K562 (cell line): ENCODE results near the gene BLTP2. TPM values are rescaled to one million over a fixed set of nuclear protein-coding genes. Genes with fewer than 3 reads are reported as not detected.

Source experiments
- BCL6 ChIP-seq: fragments of 250-450 bp; sonication (Bioruptor Pico); IDR thresholded peaks from 2 replicates; pipeline ENCODE4 v1.4.0; 2020
- C11orf30 ChIP-seq: fragments of 450-650 bp; IDR thresholded peaks from 2 replicates; pipeline ENCODE4 v1.6.1; 2016; ENCODE audit warnings: low read depth, mild to moderate bottlenecking
- GABPA ChIP-seq: fragments of 200-800 bp; sonication (Bioruptor generic); conservative IDR thresholded peaks from 2 replicates; pipeline ENCODE4 v1.6.1; 2016; ENCODE audit warnings: low read depth, missing genetic modification characterization, missing compliant biosample characterization
- HDAC2 ChIP-seq: fragments of 450-650 bp; IDR thresholded peaks from 2 replicates; pipeline ENCODE4 v1.6.1; 2016; ENCODE audit warnings: mild to moderate bottlenecking
- L3MBTL2 ChIP-seq: fragments of 450-650 bp; IDR thresholded peaks from 2 replicates; pipeline ENCODE4 v1.6.1; 2016; ENCODE audit warnings: mild to moderate bottlenecking, moderate library complexity
- LCOR ChIP-seq: sonication (generic); formaldehyde crosslinking; IDR thresholded peaks from 2 replicates; pipeline ENCODE4 v1.8.0; 2022; ENCODE audit warnings: mild to moderate bottlenecking, missing genetic modification reagents
- NCOA1 ChIP-seq: fragments of 450-650 bp; IDR thresholded peaks from 2 replicates; pipeline ENCODE4 v1.6.1; 2016; ENCODE audit warnings: low read depth
- NR1H2 ChIP-seq: sonication (generic); formaldehyde crosslinking; IDR thresholded peaks from 2 replicates; pipeline ENCODE4 v1.4.0; 2020; ENCODE audit warnings: mild to moderate bottlenecking, missing genetic modification reagents
- NR2C2 ChIP-seq, 2 experiments: fragments of 200-800 bp in 1 of 2; sonication (Bioruptor generic) in 1 of 2; sonication (generic) in 1 of 2; formaldehyde crosslinking in 1 of 2; IDR thresholded peaks; 2 replicates each; pipeline versions ENCODE4 v1.6.1 to v1.8.0; 2016 to 2022; ENCODE audit warnings: mild to moderate bottlenecking in 1 of 2, missing compliant biosample characterization in 1 of 2, missing genetic modification characterization in 1 of 2, missing genetic modification reagents in 1 of 2
- POLR2A ChIP-seq: fragments of 450-650 bp; conservative IDR thresholded peaks from 2 replicates; pipeline ENCODE4 v1.6.1; 2016
- RBM14 ChIP-seq: fragments of 200-400 bp; formaldehyde crosslinking; IDR thresholded peaks from 2 replicates; pipeline ENCODE4 v1.6.1; 2018; ENCODE audit warnings: low read depth, mild to moderate bottlenecking, low read length, moderate library complexity, borderline replicate concordance; ENCODE audit not compliant: insufficient read depth
- RBM15 ChIP-seq: fragments of 200-400 bp; formaldehyde crosslinking; IDR thresholded peaks from 2 replicates; pipeline ENCODE4 v1.6.1; 2018; ENCODE audit warnings: mild to moderate bottlenecking, low read length, moderate library complexity; ENCODE audit not compliant: insufficient read depth
- SAP30 ChIP-seq: fragments of 200-600 bp; sonication (generic); IDR thresholded peaks from 2 replicates; pipeline ENCODE4 v1.6.1; 2012; ENCODE audit warnings: borderline replicate concordance, low read depth, mild to moderate bottlenecking, moderate library complexity, low read length, control low read depth, inconsistent platforms; ENCODE audit not compliant: insufficient read depth, poor library complexity, severe bottlenecking
- SIN3A ChIP-seq, 2 experiments: fragments of 150-350 bp in 1 of 2; IDR thresholded peaks; 2 replicates each; pipeline ENCODE4 v1.6.1; 2011 to 2016; ENCODE audit warnings: borderline replicate concordance in 2 of 2, low read depth in 2 of 2, low read length in 2 of 2, mild to moderate bottlenecking in 2 of 2, moderate library complexity in 2 of 2; ENCODE audit not compliant: control insufficient read depth in 1 of 2
- SMAD3 ChIP-seq: fragments of 450-650 bp; formaldehyde crosslinking; conservative IDR thresholded peaks from 2 replicates; pipeline ENCODE4 v1.4.0; 2020; ENCODE audit warnings: mild to moderate bottlenecking
- XRCC3 ChIP-seq: fragments of 450-650 bp; IDR thresholded peaks from 2 replicates; pipeline ENCODE4 v1.6.1; 2017; ENCODE audit warnings: mild to moderate bottlenecking, moderate library complexity
- YY1 ChIP-seq, 3 experiments: IDR thresholded peaks; 2 replicates each; pipeline ENCODE4 v1.6.1; 2011; ENCODE audit warnings: low read length in 2 of 3, mild to moderate bottlenecking in 2 of 3, moderate library complexity in 2 of 3, borderline replicate concordance in 1 of 3, control low read depth in 1 of 3, low read depth in 1 of 3; ENCODE audit not compliant: insufficient read depth in 3 of 3, insufficient replicate concordance in 2 of 3, control insufficient read depth in 1 of 3, insufficient read length in 1 of 3; ENCODE audit errors: extremely low read depth in 1 of 3
- ZC3H11A ChIP-seq: IDR thresholded peaks from 2 replicates; pipeline ENCODE4 v1.6.1; 2012; ENCODE audit warnings: low read depth, low read length, improper control_type of control experiment
- ZNF124 ChIP-seq: sonication (generic); formaldehyde crosslinking; IDR thresholded peaks from 2 replicates; pipeline ENCODE4 v1.8.1; 2022; ENCODE audit warnings: missing genetic modification reagents
- ZNF589 ChIP-seq: fragments of 200-800 bp; sonication (Bioruptor generic); IDR thresholded peaks from 2 replicates; pipeline ENCODE4 v1.6.1; 2016; ENCODE audit warnings: low read depth, missing genetic modification characterization, missing compliant biosample characterization
- polyA plus RNA-seq, 8 experiments: library from polyadenylated mRNA; depleted of rRNA in 4 of 8; stranded (reverse) in 5 of 8; unstranded in 3 of 8; fragments of >200 nt; fragmentation: Nextera tagmentation in 2 of 8; fragmentation: Illumina TruSeq in 1 of 8; extraction: Ambion mirVana in 2 of 8; extraction: Trizol in 1 of 8; gene quantifications; 2 replicates each; pipeline versions ENCODE4 v1.2.1 to v1.2.3, GENCODE V29; 2011 to 2014; ENCODE audit warnings: inconsistent platforms in 1 of 8, missing spikeins in 1 of 8
- total RNA-seq, 7 experiments: library from RNA; depleted of rRNA in 6 of 7; stranded (reverse); fragments of >200 nt in 6 of 7; fragmentation: Illumina TruSeq in 2 of 7; extraction: Trizol in 2 of 7; gene quantifications; 2 replicates each; pipeline versions ENCODE4 v1.2.1 to v1.2.3, GENCODE V29; 2011 to 2021; ENCODE audit warnings: low replicate concordance in 1 of 7
- TF ChIP-seq, protein P1 (sequence below): sonication (generic); formaldehyde crosslinking; IDR thresholded peaks from 2 replicates; pipeline ENCODE4 v1.9.0; 2022; ENCODE audit warnings: mild to moderate bottlenecking, missing genetic modification reagents
- TF ChIP-seq, protein P2 (sequence below): fragments of 250-450 bp; sonication (Bioruptor Pico); IDR thresholded peaks from 2 replicates; pipeline ENCODE4 v1.5.0; 2020; ENCODE audit warnings: mild to moderate bottlenecking, borderline replicate concordance
- TF ChIP-seq, protein P3 (sequence below): sonication (generic); formaldehyde crosslinking; IDR thresholded peaks from 2 replicates; pipeline ENCODE4 v1.8.1; 2023; ENCODE audit warnings: mild to moderate bottlenecking, missing genetic modification reagents

The BLTP2 gene
- total and polyA plus RNA-seq, 9 of the 15 experiments (the other 6 are each of a cell fraction or from before 2014, with no cell fraction given) = 14.7 to 174 (median 103) TPM

DNA sequence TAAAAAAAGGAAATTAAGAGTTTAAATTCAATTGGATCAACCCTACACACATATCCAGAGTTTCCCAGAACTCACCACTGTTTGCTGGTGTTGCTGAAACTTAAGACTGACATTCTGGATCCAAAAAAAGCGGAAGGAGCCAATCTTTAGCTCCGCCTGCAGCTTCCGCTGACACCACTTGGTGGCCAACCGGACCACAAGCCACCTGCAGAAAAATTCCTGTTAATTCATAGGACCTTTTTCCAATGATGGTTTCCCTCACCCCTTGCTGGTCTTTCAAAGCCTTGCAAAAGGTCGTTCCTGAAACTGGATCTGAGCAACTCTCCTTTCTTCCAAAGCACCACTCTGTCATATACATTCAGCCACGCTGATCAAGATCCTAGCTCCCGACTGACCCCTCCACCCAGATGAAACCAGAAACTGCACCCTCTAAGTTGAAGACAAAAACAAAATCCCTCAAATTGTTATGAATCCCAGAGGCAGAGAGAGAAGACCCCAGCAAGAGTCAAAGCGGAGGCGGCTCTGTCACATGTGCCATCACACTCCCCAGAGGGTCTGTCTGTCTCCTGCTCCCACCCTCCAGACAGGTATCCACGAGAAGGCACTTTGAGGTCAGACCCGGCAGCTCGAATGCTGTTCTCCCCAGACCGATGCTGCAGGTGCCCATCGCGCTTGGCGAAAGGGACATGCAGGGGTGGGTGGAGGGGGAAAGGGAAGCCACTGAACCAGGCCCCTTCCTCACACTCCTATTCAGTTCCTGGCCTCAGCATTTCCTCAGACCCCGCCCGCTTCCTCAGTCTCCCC, 773 bp downstream of the BLTP2 start (continued):
- no peak for TF ChIP-seq XRCC3
- TF ChIP-seq LCOR (CRISPR knock-in tag) = no peak
- TF ChIP-seq RBM15 = no peak
- TF ChIP-seq, protein P1, sequence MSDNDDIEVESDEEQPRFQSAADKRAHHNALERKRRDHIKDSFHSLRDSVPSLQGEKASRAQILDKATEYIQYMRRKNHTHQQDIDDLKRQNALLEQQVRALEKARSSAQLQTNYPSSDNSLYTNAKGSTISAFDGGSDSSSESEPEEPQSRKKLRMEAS = 0 out of 2 replicates have a peak, but pooled peaks have one; percentile 38
- TF ChIP-seq SAP30 = no peak
- TF ChIP-seq NR1H2 = no peak
- TF ChIP-seq BCL6 (CRISPR knock-in tag) = no peak
- TF ChIP-seq, protein P2, sequence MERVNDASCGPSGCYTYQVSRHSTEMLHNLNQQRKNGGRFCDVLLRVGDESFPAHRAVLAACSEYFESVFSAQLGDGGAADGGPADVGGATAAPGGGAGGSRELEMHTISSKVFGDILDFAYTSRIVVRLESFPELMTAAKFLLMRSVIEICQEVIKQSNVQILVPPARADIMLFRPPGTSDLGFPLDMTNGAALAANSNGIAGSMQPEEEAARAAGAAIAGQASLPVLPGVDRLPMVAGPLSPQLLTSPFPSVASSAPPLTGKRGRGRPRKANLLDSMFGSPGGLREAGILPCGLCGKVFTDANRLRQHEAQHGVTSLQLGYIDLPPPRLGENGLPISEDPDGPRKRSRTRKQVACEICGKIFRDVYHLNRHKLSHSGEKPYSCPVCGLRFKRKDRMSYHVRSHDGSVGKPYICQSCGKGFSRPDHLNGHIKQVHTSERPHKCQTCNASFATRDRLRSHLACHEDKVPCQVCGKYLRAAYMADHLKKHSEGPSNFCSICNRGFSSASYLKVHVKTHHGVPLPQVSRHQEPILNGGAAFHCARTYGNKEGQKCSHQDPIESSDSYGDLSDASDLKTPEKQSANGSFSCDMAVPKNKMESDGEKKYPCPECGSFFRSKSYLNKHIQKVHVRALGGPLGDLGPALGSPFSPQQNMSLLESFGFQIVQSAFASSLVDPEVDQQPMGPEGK (CRISPR knock-in tag) = no peak
- no peak for TF ChIP-seq ZNF589 (CRISPR knock-in tag)
- TF ChIP-seq POLR2A = no peak
- no peak for TF ChIP-seq NR2C2 (CRISPR knock-in tag; IDR thresholded peaks at IDR 0.05)
- no peak for TF ChIP-seq NR2C2 (tag; IDR thresholded peaks at IDR 0.05)
- TF ChIP-seq YY1 (IDR thresholded peaks at IDR 0.05; ENCODE audit: borderline replicate concordance in 1 of 3, control insufficient read depth in 1 of 3, extremely low read depth in 1 of 3, insufficient read depth in 3 of 3, insufficient read length in 1 of 3, insufficient replicate concordance in 2 of 3, low read depth in 1 of 3, low read length in 2 of 3) = peak in 1 of 3 experiments; percentile 43
- no peak for TF ChIP-seq L3MBTL2
- TF ChIP-seq SIN3A (IDR thresholded peaks at IDR 0.05; ENCODE audit: borderline replicate concordance in 2 of 2, control insufficient read depth in 1 of 2, low read depth in 2 of 2, low read length in 2 of 2) = peak; percentile 61 to 87; a peak in 2 of 4 replicates
- TF ChIP-seq C11orf30 = no peak
- no peak for TF ChIP-seq NCOA1
- no peak for TF ChIP-seq SMAD3 (CRISPR knock-in tag)
- 0 out of 2 replicates have a peak, but pooled peaks have one; percentile 23 for TF ChIP-seq HDAC2
- TF ChIP-seq ZNF124 = no peak
- peak; percentile 74 for TF ChIP-seq GABPA (tag)
- TF ChIP-seq ZC3H11A = no peak
- TF ChIP-seq, protein P3, sequence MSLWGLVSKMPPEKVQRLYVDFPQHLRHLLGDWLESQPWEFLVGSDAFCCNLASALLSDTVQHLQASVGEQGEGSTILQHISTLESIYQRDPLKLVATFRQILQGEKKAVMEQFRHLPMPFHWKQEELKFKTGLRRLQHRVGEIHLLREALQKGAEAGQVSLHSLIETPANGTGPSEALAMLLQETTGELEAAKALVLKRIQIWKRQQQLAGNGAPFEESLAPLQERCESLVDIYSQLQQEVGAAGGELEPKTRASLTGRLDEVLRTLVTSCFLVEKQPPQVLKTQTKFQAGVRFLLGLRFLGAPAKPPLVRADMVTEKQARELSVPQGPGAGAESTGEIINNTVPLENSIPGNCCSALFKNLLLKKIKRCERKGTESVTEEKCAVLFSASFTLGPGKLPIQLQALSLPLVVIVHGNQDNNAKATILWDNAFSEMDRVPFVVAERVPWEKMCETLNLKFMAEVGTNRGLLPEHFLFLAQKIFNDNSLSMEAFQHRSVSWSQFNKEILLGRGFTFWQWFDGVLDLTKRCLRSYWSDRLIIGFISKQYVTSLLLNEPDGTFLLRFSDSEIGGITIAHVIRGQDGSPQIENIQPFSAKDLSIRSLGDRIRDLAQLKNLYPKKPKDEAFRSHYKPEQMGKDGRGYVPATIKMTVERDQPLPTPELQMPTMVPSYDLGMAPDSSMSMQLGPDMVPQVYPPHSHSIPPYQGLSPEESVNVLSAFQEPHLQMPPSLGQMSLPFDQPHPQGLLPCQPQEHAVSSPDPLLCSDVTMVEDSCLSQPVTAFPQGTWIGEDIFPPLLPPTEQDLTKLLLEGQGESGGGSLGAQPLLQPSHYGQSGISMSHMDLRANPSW (CRISPR knock-in tag) = no peak
- no peak for TF ChIP-seq RBM14
